Tibial nerve (tissue), 3 donors: Measurements from ENCODE around the gene CCDC122.
"Not testable (repeated sequence)": the region's sequence is repeated elsewhere in the genome, so short reads cannot be mapped to it uniquely, and the experiment has no call there.

Experiments
- POLR2A ChIP-seq, 2 donors: fragments of 450-650 bp; IDR thresholded peaks; one replicate each; pipeline ENCODE4 v1.6.1; 2017; ENCODE audit warnings: antibody characterized with exemption in 2 of 2, mild to moderate bottlenecking in 2 of 2, moderate library complexity in 2 of 2
- TF ChIP-seq, protein P1 (sequence below), 5 experiments: fragments of 200-600 bp in 3 of 5; fragments of 450-650 bp in 2 of 5; sonication (generic) in 3 of 5; IDR thresholded peaks; one replicate each; pipeline ENCODE4 v1.5.1; 2016 to 2019; ENCODE audit warnings: antibody characterized with exemption in 5 of 5, mild to moderate bottlenecking in 3 of 5, moderate library complexity in 2 of 5

DNA sequence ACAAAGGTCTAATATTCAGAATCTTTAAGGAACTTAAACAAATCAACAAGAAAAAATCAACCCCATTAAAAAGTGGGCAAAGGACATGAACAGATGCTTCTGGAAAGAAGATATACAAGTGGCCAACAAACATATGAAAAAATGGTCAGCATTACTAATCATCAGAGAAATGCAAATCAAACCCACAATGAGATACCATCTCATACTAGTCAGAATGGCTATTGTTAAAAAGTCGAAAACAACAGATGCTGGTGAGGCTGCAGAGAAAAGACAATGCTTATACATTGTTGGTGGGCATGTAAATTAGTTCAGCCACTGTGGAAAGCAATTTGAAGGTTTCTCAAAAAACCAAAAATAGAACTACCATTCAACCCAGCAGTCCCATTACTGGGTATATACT, 54.9 kb downstream of the CCDC122 start:
- not testable (repeated sequence) for TF ChIP-seq POLR2A (IDR thresholded peaks at IDR 0.05)
- TF ChIP-seq, protein P1, sequence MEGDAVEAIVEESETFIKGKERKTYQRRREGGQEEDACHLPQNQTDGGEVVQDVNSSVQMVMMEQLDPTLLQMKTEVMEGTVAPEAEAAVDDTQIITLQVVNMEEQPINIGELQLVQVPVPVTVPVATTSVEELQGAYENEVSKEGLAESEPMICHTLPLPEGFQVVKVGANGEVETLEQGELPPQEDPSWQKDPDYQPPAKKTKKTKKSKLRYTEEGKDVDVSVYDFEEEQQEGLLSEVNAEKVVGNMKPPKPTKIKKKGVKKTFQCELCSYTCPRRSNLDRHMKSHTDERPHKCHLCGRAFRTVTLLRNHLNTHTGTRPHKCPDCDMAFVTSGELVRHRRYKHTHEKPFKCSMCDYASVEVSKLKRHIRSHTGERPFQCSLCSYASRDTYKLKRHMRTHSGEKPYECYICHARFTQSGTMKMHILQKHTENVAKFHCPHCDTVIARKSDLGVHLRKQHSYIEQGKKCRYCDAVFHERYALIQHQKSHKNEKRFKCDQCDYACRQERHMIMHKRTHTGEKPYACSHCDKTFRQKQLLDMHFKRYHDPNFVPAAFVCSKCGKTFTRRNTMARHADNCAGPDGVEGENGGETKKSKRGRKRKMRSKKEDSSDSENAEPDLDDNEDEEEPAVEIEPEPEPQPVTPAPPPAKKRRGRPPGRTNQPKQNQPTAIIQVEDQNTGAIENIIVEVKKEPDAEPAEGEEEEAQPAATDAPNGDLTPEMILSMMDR (IDR thresholded peaks at IDR 0.05) = not testable (repeated sequence)
